Suprapubic skin (tissue), 3 donors: ENCODE results near the gene ANKH.

Experiments used
- CTCF ChIP-seq, 2 donors: fragments of 200-600 bp in 1 of 2; fragments of 450-650 bp in 1 of 2; sonication (generic) in 1 of 2; IDR thresholded peaks; one replicate each; pipeline ENCODE4 v1.5.1; 2016 to 2019; ENCODE audit warnings: antibody characterized with exemption in 2 of 2, mild to moderate bottlenecking in 1 of 2, moderate library complexity in 1 of 2
- POLR2AphosphoS5 ChIP-seq, 3 donors: sonication (generic); formaldehyde crosslinking; IDR thresholded peaks; one replicate each; pipeline ENCODE4 v1.6.1; 2017; ENCODE audit warnings: antibody characterized with exemption in 3 of 3

- no peak for TF ChIP-seq CTCF (IDR thresholded peaks at IDR 0.05)
- no peak for TF ChIP-seq POLR2AphosphoS5 (IDR thresholded peaks at IDR 0.05)
Observed at GRCh38 chr5:14768508-14769365, 102.8 kb downstream of the ANKH start.
